B cell (primary cell): ENCODE measurements around the gene ZPLD1. TPM values are rescaled to one million over a fixed set of nuclear protein-coding genes. Genes with fewer than 3 reads are reported as not detected.

Experiments
- ATAC-seq: fragments of 200-7000 bp; cut with Tn5 transposase; one replicate; pipeline ENCODE4 v1.10.0; 2021; ENCODE audit warnings: low read depth, mild to moderate bottlenecking, moderate number of reproducible peaks, moderate library complexity
- CTCF ChIA-PET: fragments of 350-600 bp; sonication (Branson Sonifier 250); formaldehyde crosslinking; loops from one replicate; lab custom pipeline; 2021; ENCODE audit warnings: antibody characterized with exemption, inconsistent platforms; lab: Charles Lee
- POLR2A ChIA-PET: fragments of 350-600 bp; sonication (Branson Sonifier 250); formaldehyde crosslinking; loops from one replicate; lab custom pipeline; 2021; ENCODE audit warnings: antibody characterized with exemption; lab: Charles Lee
- DNase-seq: peaks from one replicate; pipeline ENCODE4 v3.0.0; 2013
- H2AFZ ChIP-seq: 2 replicates; pipeline ENCODE4 v1.6.1; 2012; ENCODE audit warnings: mild to moderate bottlenecking, low read depth, low read length; ENCODE audit not compliant: insufficient read depth, poor library complexity, severe bottlenecking
- H3K27ac ChIP-seq, 2 donors: 1 replicate in 1 of 2; 2 replicates in 1 of 2; pipeline ENCODE4 v1.5.1; 2012 to 2013; ENCODE audit warnings: low read length in 2 of 2, mild to moderate bottlenecking in 2 of 2, moderate library complexity in 1 of 2
- H3K27me3 ChIP-seq, 4 experiments: fragments of 200-600 bp in 1 of 4; sonication (generic) in 1 of 4; replicated peaks in 1 of 4; 1 replicate in 2 of 4; 2 replicates in 2 of 4; pipeline versions ENCODE4 v1.6.1 to v1.7.0; 2013 to 2016; ENCODE audit warnings: low read length in 3 of 4, mild to moderate bottlenecking in 2 of 4, mixed read lengths in 1 of 4, moderate library complexity in 1 of 4; ENCODE audit not compliant: insufficient read depth in 4 of 4, control insufficient read depth in 3 of 4; ENCODE audit errors: control extremely low read depth in 1 of 4
- H3K36me3 ChIP-seq, 2 experiments: replicated peaks in 1 of 2; 1 replicate in 1 of 2; 2 replicates in 1 of 2; pipeline versions ENCODE4 v1.6.1 to v1.7.1; 2013; ENCODE audit warnings: low read length in 1 of 2; ENCODE audit not compliant: insufficient read depth in 2 of 2, control insufficient read depth in 1 of 2; ENCODE audit errors: control extremely low read depth in 1 of 2, extremely low read depth in 1 of 2
- H3K4me1 ChIP-seq, 2 donors: fragments of 200-600 bp in 1 of 2; sonication (generic) in 1 of 2; 1 replicate in 1 of 2; 2 replicates in 1 of 2; pipeline versions ENCODE4 v1.5.1 to v1.6.1; 2013 to 2017; ENCODE audit warnings: low read length in 2 of 2; ENCODE audit not compliant: control insufficient read depth in 2 of 2, insufficient read depth in 2 of 2
- H3K4me2 ChIP-seq: replicated peaks from 2 replicates; pipeline ENCODE3; 2012; ENCODE audit warnings: mild to moderate bottlenecking, low read depth, low read length; ENCODE audit not compliant: poor library complexity, severe bottlenecking
- H3K4me3 ChIP-seq, 5 experiments: fragments of 200-600 bp in 1 of 5; sonication (generic) in 1 of 5; 1 replicate in 3 of 5; 2 replicates in 2 of 5; pipeline versions ENCODE4 v1.5.1 to v1.7.0; 2011 to 2016; ENCODE audit warnings: low read length in 4 of 5, mild to moderate bottlenecking in 4 of 5, low read depth in 2 of 5, control low read depth in 1 of 5, moderate library complexity in 1 of 5; ENCODE audit not compliant: insufficient read depth in 1 of 5; ENCODE audit errors: control extremely low read depth in 1 of 5, extremely low read depth in 1 of 5
- H3K79me2 ChIP-seq: fragments of 200-600 bp; sonication (generic); one replicate; pipeline ENCODE4 v1.6.0; 2016; ENCODE audit warnings: low read length; ENCODE audit not compliant: control insufficient read depth, insufficient read depth
- H3K9ac ChIP-seq: fragments of 200-600 bp; sonication (generic); 2 replicates; pipeline ENCODE4 v1.6.1; 2017; ENCODE audit warnings: mild to moderate bottlenecking, low read length, moderate library complexity
- H3K9me3 ChIP-seq, 3 donors: one replicate each; pipeline versions ENCODE4 v1.6.1 to v1.7.1; 2013; ENCODE audit warnings: low read length in 2 of 3; ENCODE audit not compliant: control insufficient read depth in 2 of 3, insufficient read depth in 1 of 3; ENCODE audit errors: control extremely low read depth in 1 of 3
- H4K20me1 ChIP-seq: 2 replicates; pipeline ENCODE4 v1.6.0; 2012; ENCODE audit warnings: mild to moderate bottlenecking, low read length; ENCODE audit not compliant: insufficient read depth, control insufficient read depth, poor library complexity, severe bottlenecking
- H3K27ac Mint-ChIP-seq: one replicate; pipeline ENCODE4 v1.8.0; 2021; ENCODE audit warnings: mixed read lengths
- H3K27me3 Mint-ChIP-seq: one replicate; pipeline ENCODE4 v1.8.0; 2021; ENCODE audit warnings: mixed read lengths
- H3K4me1 Mint-ChIP-seq: one replicate; pipeline ENCODE4 v1.8.0; 2021; ENCODE audit warnings: mixed read lengths
- H3K4me3 Mint-ChIP-seq: one replicate; pipeline ENCODE4 v1.8.0; 2021; ENCODE audit warnings: mixed read lengths
- H3K9me3 Mint-ChIP-seq: one replicate; pipeline ENCODE4 v1.8.0; 2022; ENCODE audit warnings: mixed read lengths; ENCODE audit not compliant: insufficient read depth
- CTCF ChIP-seq: fragments of 200-600 bp; IDR thresholded peaks from one replicate; pipeline ENCODE4 v1.8.0; 2022; ENCODE audit warnings: antibody characterized with exemption, mild to moderate bottlenecking
- EZH2 ChIP-seq: IDR thresholded peaks from 2 replicates; pipeline ENCODE4 v1.6.1; 2012; ENCODE audit warnings: borderline replicate concordance, low read depth, mild to moderate bottlenecking, moderate library complexity, low read length; ENCODE audit not compliant: insufficient read depth, poor library complexity, severe bottlenecking
- WGBS: methylation state at CpG from one replicate; pipeline ENCODE4 v1.1.5; 2013; ENCODE audit warnings: missing lambda C conversion rate; ENCODE audit not compliant: insufficient coverage; 5-methylcytosine and 5-hydroxymethylcytosine counted together
- intact Hi-C: fragments of 100-400 bp; cut with micrococcal nuclease; formaldehyde crosslinking; loops from one replicate; pipeline ENCODE4 v1.10.0; 2022
- polyA plus RNA-seq: library from polyadenylated mRNA; depleted of rRNA; stranded (reverse); fragments of >200 nt; gene quantifications from 2 replicates; pipeline ENCODE4 v1.2.3, GENCODE V29; 2012
- total RNA-seq, 2 donors: library from RNA; stranded (reverse); fragments of 120-200 nt in 1 of 2; gene quantifications; 1 replicate in 1 of 2; 2 replicates in 1 of 2; pipeline versions ENCODE4 v1.2.3 to v1.2.4, GENCODE V29; 2013 to 2022

ZPLD1 gene
- total and polyA plus RNA-seq, 2 donors (not counting 1 experiment from before 2014, with no cell fraction given): not detected

- Mint-ChIP-seq H3K9me3 (no peaks in the 10 kb centered on the region), H3K27me3 (no peaks in the 10 kb centered on the region), H3K27ac (no peak overlapping the region), H3K4me1 (no peaks in the 10 kb centered on the region), H3K4me3 (no peak overlapping the region)
- Histone ChIP-seq H3K27ac (no peak overlapping the region), H3K79me2 (no peaks in the 10 kb centered on the region), H3K36me3 (no peaks in the 10 kb centered on the region), H3K27me3 (no peaks in the 10 kb centered on the region), H3K9ac (no peak overlapping the region), H3K4me3 (no peak overlapping the region), H4K20me1 (no peaks in the 10 kb centered on the region), H3K9me3 (peaks cover 0 to 3% (median 0%) of the 10 kb centered on the region in 3 donors), H3K4me1 (no peaks in the 10 kb centered on the region), H3K4me2 (no peak overlapping the region), H2AFZ (no peak overlapping the region)
- CTCF ChIA-PET: no interaction called here
- TF ChIP-seq CTCF: no peak
- no peak for TF ChIP-seq EZH2
- no peak for DNase-seq
- no CpG with 5 or more reads among the region's 2 CpGs for WGBS
- POLR2A ChIA-PET: no interaction called here
- no peak for ATAC-seq
- intact Hi-C loops: no loop called here
Observed at GRCh38 chr3:102485701-102486100, 50.9 kb downstream of the ZPLD1 start.

- POLR2A ChIA-PET: no interaction called here
- intact Hi-C loops: no loop called here
- no peaks in the 10 kb centered on the region for H3K9me3 Mint-ChIP-seq
Observed at GRCh38 chr3:102488331-102488730, 53.5 kb downstream of the ZPLD1 start.

More at GRCh38 chr3:102488331-102488730, 53.5 kb downstream of the ZPLD1 start:
- Histone ChIP-seq H3K4me3 (no peak overlapping the region), H3K4me2 (no peak overlapping the region), H3K36me3 (no peaks in the 10 kb centered on the region), H3K9me3 (peaks cover 0 to 10% (median 0%) of the 10 kb centered on the region in 3 donors), H3K27ac (no peak overlapping the region), H3K9ac (no peak overlapping the region), H3K4me1 (no peaks in the 10 kb centered on the region), H4K20me1 (no peaks in the 10 kb centered on the region), H2AFZ (no peak overlapping the region), H3K79me2 (no peaks in the 10 kb centered on the region), H3K27me3 (no peaks in the 10 kb centered on the region)
- H3K27ac Mint-ChIP-seq: no peak overlapping the region
- no peak for DNase-seq
- H3K4me1 Mint-ChIP-seq: no peaks in the 10 kb centered on the region
- no peak for ATAC-seq
- CTCF ChIA-PET: no interaction called here
- no peak overlapping the region for H3K4me3 Mint-ChIP-seq
- H3K27me3 Mint-ChIP-seq: peaks cover 3% of the 10 kb centered on the region
- TF ChIP-seq EZH2 (no peak), CTCF (no peak)
